Measurements from ENCODE around the gene ADARB2.

The ADARB2 gene

DNA sequence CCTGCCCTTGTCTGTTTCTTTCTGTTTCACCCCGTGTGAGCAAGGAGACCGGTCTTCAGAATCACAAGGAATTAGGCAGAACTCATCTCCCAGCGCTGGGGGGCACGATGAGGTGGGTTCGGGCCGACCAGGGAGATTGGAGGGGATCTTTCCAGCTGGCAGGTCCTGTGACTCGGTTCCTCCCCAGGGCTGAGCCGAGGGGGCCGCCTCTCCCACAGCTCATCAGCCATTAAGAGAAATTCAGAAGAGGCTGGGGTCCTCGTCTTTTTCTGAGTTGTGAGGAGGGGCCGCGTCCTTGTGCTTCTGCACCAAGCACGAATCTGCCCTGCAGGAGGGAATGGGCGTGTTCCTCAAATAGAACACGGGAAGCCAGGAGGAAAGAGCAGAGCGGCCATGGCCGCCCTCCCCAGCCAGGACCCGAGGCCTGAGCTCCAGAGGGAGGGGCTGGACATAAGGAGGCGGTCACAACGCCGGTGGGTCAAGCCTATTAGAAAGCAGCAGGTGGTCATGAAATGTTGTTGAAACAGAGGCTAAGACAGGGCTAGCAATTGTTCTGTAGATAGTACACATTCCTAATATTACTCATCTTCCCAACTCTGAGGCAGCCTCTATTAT, 125.3 kb downstream of the ADARB2 start:
- DNase-seq (ENCODE audit: low read depth): no peak

DNA sequence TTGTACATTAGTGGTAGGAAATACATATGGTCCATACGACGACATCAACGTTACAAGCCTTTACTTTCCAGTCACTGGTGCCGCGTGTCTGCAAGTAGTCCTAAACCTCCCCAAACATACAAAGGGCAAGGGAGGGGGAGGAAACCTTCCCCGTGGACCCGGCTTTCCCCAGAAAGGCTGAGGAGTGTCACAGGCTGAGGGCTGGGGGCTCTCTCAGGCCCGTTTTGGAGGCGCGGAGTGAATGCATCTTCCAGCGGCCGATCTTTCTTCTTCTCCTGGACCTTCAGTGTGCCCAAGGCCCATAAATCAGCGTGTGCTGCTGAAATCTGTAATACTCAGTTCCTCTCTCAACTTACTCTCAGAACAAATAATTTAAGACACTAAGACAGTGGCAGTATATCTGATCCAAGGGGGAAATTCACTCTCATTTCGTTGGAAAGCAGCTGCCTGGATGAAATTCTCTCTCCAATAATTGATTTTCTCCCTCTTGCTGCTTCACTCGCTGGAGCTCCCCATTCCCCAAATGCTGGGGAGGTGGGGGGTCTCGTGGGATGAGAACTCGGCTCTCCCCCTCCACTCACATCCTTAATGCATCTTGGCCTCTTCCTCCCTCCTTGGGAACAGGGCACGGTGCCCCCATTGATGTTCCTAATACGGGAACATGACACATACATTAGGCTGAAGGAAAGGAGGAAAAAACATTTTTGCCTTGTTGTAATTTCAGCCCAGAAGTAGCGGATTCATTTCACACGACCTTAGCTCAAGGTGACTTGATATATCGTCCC, 126.1 kb downstream of the ADARB2 start:
- no peak for DNase-seq (ENCODE audit: low read depth)

DNA sequence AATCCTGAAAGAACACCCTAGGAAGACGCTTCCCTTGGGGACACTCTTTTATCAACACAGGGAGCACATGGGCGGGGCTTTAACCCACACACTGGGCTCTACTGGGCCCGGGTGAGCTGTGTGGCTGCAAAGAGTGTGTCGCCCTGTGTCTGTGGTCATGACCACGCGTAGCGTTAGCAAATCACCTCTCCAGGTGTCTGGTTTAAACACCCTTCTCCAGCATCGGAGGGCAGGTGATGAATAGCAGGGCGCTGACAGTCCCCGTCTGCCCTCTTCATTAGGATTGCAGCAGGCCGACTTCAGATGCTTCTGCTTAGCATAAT, 127.7 kb downstream of the ADARB2 start:
- no peak for DNase-seq (ENCODE audit: low read depth)

DNA sequence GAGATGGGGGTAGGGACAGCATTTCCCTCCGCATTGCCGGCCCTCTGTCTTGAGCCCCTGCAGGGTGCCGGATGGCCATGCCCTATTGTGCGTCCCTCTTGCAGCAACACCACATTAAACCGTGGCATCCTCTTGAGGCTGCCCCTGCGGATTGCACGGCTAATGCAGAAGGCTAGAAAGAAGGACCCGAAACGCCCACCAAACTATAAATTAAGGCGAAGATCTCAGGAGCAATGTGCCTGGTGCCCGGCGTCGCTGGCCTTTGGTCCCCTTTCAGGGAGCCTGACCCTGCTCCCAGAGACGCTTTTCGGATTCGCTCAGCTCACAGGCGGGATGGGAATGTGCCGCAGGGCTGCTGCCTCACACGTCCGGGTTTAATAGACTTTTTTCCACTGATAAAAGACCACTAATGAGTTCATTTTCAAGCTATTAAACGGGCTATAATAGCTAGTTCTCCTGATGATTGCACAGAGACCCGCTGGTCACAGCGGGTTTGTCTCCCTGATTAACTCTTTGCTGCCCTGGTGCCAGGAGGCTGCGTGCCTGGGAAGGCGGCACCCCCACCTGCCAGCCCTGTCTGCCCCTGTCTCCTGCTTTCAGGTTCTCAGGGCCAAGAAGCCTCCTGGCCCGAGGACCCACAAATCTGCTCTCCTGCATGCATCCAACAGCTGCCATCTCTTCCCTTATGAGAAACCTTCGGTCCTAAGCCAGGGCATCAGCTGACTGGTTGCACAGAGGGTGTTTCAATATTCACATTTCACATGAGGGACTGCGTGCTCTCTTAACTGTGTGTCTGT, 128.3 kb downstream of the ADARB2 start:
- DNase-seq (ENCODE audit: low read depth): no peak

DNA sequence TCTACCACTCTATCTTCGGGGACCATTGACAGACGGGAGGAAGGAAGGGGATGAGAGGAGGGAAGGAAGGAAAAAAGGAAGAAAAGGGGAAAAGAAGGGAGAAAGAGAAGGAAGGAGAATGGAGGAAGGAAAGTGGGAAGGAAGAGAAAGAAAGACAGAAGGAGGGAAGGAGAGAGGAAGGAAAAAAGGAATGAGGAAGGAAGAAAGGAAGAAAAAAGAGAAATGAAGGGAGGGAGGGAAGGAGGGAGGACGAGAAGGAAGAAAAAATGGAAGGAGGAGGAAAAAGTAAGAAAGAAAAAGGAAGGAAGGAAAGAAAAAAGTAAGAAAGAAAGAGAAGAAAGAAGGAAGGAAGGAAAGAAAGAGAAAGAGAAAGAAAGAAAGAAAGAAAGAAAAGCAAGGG, 128.9 kb downstream of the ADARB2 start:
- DNase-seq (ENCODE audit: low read depth): no peak

DNA sequence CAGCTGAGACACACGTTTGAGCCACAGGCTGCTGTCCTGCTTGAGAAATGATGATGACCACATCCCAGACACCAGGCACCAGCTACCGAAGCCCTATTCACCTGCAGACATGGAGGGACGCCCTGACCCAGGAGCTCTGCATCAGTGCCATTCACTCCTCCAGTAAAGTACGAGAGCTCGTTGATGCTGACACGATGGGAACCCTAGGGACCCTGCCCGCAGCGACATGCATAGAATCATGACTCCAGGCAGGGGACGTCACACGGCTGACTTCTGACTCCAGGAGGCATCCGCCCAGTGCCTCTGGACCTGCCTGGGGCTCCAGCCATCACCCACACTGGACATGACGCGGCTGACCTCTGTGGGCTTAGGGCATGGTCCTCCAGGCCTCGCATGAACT, 129.9 kb downstream of the ADARB2 start:
- DNase-seq (ENCODE audit: low read depth): no peak

DNA sequence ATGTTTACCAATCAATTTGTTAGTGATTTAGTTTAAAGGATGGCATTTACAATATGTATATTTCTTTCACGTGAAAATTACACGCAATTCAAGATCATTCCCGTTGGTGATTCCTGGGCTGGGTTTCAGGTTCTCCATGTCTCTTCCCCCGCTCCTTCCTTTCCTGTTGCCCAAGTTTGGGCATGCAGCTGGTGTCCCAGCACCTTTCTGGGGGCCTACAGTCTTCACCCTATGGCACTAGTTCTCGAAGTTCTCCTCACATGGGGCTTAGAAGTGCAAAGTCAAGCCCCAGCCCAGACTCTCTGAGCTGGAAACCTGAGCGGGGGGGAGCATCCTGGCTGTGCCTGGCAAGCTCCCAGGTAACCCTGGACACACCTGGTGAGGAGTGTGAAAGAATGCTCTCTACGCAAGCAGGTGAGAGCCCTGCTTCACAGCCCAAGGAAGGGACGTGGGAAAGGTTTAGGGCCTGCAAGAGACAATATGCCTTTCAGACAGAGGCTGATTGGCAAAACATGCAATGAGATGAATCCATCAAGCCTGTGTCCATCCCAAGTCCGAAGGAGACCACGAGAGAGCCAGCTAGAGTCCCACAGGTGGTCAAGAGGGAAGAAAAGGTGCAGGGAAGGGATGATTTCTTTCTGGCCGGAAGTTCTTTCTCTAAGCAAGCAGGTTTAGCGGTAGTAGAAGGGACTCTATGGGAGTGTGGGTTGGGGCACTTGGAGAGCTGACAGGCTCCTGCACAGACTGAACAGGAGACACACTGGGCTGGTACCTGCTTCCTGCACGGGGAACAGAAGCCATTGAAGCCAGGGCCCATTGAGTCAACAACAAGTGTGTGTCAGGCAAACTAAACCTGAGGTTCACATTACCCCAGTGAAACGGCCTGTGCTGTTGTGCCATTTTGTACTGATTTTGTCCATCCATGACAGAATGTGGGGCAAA, 131.1 kb downstream of the ADARB2 start:
- no peak for DNase-seq (ENCODE audit: low read depth)

DNA sequence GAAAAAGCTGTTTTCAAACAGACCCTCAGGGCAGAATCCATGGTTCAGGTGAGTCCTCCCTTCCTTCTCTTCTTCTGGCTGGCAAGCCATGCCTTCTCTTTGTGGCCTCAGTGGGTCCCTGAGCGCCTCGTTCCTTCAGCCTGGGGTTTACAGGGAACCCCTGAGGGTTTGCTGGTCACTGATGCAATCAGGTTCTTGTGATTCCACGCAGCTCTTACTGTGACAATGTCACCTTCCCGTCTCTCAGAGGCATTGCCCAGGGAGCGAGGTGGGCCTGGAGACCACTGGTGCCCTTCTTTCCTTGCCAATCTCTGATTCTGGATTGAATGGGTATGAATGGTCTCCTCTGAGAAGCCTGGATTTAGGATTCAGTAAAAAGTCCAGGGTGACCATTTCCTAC, 132.2 kb downstream of the ADARB2 start:
- no peak for DNase-seq (ENCODE audit: low read depth)

DNA sequence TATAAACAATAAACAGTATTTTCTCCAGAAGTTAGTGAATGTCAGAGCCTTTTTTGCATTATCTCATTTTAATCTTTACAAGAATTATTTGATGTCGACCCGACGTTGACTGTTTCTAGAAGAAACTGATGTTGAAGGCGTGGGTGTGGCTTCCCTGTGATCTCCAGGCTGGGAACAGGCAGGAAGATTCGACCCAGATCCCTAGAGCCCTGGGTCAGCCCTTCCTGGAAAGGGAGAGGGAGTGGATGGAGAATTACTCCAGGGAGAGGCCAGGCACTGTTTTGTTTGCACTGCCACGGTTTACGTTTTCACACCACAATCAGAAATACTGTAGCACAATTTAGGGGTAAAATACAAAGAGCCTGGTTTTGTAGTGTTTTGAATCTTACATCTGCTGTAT, 133.1 kb downstream of the ADARB2 start:
- no peak for DNase-seq (ENCODE audit: low read depth)

DNA sequence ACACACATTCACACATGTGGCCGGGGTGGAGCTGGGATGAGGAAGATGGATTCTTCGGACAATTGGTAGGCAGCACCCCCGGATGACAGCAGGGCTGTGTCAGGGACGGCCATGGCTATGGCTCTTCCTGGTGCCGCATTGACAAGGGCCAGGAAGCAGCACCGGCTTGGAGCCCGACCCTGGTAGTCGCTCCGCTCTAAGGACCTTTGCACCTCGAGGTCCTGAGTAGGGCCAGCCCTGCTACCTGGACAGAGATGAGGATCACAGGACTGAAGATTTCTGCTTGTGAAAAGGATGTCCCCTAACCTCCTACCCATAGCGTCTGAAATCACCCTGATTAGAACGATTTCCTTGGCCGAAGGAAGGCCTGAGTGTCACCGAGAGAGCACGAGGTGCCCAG, 134.1 kb downstream of the ADARB2 start:
- no peak for DNase-seq (ENCODE audit: low read depth)

DNA sequence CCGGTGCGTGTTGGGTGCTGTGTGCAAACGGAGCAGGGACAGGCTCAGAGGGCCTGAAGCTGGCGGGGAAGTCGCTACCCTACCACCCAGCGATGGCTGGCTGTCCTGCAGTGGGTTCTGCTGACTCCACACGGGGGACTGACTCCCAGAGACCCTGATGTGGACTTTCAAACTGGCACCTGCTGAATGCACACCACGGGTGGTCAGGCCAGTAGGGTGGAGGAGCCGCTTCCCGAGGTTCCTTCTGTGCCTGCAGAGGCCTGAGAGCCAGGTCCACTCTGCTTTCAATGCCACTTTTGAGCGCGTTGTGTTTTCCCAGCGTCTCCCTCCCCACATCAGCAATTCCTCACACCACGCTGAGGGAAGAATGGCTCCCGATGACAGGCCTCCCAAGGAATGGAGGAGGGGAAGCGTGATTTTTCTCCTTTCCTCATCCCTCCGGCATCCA, 135.3 kb downstream of the ADARB2 start:
- DNase-seq (ENCODE audit: low read depth): no peak

DNA sequence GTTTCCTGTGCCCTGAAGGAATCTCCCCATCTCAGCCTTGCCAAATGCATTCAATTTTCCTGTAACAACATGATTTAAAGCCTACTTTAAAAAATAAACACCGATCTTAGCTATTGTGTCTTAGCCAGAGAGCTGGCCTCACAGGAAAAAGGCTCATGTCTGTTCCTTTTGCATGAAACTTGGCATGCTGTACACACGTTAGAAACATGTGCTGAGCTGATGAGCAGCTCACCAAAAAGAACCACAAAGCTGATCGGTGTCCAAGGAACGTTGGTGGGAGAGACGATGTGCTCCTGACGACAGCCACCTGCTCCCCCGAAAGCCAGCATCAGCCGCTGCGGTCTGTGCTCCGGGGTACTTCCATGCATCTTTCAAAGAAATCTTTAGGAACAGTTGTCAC, 135.9 kb downstream of the ADARB2 start:
- no peak for DNase-seq (ENCODE audit: low read depth)

DNA sequence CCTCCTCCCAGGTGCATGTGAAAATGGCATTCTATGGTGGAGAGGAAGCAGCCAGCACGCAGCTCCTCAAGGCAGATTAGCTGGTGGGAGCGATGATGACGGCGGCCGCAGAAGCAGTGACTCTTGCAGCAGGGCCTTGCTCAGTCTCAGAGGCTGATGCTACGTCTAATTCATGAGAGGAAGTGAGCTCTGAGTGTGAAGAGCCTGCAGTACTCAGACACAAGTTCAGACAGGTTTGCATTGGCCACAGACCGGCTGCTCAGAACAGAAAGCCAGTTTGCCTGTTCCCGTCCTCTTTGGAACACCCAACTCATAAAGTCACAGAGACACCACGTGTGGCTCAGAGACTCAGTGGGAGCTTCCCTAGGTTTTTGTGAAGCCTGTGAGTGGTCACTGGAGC, 136.5 kb downstream of the ADARB2 start:
- no peak for DNase-seq (ENCODE audit: low read depth)

DNA sequence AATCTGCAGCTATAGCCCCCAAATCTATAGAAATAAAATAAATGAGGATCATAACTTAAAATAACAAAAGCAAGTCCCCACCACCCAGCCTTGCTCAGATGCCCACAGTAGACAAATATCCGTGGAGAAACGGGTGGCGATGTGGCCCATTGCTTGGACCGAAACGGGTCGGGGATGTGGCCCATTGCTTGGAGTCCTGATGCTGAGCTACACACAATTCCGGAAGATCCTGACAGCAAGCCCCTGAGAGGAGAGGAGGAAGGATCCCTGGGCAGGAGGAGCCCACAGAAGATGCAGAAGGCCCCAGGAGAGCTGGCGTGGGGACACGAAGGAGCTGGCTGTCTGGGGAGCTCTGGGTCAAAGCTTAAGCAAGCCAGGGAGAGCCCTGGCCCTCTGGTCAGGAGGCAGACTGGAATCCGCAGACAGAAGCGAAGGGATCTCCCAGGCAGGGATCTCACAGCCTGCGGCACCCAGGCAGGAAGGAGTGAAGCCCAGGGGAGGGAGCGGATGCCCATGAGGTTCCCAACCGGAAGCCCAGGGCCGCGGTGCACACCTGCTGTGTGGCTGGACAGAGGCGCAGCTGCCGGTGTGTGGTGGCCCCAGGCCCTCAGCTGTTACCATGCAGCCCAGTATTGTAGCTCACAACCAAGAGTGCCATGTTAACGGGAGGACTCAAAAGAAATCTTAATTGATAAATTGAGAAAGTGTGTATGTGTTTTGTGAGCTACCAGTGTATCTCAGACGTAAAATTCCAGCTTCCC, 138.8 kb downstream of the ADARB2 start:
- DNase-seq (ENCODE audit: low read depth): no peak

DNA sequence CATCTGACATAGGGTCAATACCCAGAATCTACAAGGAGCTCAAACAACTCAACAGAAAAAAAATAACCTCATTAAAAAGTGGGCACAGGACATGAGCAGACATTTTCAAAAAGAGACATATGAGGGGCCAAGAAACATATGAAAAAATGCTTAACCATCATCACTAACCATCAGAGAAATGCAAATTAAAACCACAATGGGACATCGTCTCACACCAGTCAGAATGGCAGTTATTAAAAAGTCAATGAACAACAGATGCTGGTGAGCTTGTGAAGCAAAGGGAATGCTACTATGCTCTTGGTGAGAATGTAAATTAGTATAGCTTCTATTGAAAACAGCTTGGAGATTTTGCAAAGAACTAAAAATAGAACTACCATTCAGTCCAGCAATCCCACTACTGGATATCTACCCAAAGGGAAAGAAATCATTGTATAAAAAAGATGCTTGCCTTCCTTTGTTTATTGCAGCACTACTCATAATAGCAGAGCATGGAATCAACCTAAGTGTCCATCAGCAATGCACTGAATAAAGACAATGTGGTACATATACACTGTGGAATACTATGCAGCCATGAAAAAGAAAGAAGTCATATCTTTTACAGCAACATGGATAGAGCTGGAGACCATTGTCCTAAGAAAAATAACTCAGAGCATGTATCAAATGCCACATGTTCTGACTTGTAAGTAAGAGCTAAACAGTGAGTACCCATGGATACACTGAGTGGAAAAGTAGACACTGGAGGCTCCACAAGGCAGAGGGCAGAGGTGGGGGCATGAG, 139.8 kb downstream of the ADARB2 start:
- no peak for DNase-seq (ENCODE audit: low read depth)

DNA sequence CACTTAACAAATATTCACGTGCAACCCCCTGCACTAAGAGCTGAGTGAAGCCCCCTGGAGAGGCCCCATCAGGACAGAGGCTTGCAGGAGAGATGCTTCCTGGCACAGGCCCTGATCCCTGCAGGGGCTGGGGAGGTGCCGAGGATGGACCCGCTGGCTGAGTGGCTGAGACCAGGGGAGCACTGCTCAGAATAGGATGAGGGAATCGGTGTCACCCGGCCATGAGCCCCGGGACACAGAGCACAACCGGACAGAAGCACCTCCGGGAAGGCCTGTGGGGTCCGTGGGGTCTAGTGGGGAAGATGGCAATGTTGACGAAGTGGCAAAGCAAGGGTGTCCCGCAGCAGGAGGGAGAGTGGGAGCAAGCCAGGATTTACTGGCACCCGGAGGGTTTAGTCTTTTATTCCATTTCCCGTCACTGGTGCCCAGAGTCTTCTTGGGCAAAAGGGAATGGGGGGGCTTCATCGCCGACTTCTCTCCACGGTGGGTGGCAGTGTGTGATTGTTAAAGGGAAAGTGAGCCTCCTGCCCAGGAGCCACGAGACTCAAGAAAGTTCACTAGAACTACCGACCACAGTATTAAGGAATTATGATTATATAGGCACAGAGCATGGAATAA, 140.7 kb downstream of the ADARB2 start:
- DNase-seq (ENCODE audit: low read depth): no peak

DNA sequence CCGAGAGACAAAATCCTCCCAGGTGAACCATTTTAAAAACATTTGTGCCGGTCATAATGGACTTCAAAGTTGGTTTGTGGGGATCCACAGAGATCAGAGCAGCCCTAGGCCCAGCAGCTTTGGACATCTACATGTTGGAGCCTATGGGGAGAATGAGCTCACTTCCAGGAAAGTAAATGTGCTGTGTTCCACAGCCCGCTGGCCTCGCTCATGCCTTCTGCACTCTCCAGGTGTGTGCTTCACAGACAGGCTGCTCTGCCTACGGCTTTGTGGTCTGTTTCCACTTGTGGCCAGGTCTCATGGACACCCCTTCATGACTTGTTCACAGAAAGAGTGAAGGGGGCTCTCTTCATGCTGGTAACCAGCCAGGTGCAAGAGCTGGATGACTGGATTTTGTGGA, 141.6 kb downstream of the ADARB2 start:
- no peak for DNase-seq (ENCODE audit: low read depth)

DNA sequence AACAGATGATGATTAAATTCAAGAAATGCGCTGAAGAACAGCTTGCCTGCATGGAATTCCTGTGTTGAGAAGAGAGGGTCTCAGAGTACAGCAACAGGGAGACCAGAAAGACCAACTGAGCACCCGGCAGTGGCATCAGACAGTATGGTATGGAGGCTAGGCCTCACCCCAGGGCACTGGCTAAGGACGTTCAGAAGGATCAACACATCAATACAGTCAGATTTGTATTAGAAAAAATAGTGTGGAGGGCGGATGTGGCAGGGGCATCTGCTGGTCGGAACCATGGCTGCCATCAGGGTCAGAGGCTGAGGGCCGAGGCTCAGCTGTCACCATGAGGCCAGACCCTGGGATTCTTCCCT, 142.1 kb downstream of the ADARB2 start:
- DNase-seq (ENCODE audit: low read depth): no peak

DNA sequence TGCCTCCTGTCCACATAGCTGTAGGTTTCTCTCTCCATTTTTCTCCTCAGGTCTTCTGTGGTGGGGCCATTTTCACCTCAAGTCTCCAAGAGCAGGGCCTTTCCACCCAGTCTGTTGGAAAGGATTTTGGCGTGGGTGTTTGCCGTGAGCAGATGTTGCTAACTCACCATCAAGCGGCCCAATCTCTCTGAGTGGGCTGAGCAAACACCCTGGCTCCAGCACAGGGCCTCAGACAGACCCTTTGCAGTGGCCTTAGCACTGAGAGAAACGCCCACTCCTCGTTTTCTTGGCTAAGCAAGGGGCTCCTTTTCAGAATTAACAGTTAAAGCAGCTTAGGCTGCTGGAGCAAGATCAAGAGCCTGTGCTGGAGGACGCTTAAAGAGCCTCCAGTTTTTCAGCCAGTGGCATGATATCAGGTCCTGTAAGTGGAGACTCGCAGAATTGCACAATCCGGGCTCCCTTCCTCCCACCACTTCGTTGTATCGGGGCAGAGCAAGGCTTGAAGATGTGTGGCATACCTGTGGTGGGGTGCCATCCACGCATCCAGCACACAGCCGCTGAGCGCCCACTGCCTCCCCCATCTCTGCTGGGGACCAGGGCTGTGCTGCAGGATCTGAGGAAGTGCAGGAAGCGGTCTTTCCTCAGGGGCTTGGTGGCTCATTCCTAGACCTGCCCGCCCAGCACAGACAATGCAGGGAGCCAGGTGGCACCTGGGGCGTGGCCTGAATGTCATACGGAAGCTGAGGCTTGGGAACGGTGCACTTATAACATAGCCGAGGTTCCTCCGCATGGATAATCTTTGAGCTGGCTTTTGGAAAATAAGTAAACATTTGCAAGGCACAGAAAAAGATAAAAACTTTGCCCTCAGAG, 142.7 kb downstream of the ADARB2 start:
- no peak for DNase-seq (ENCODE audit: low read depth)
